RWPE2 (cell line): Measurements from ENCODE around the gene ZBTB7C.

Experiments used
- ATAC-seq: fragments of 200-7000 bp; cut with Tn5 transposase; 3 replicates; pipeline ENCODE4 v1.9.1; 2021; ENCODE audit warnings: low read depth
- DNase-seq: peaks from one replicate; pipeline ENCODE4 v3.0.0-alpha.2; 2020; ENCODE audit warnings: low spot score
- H3K27ac ChIP-seq: fragments of 450-650 bp; 2 replicates; pipeline ENCODE4 v1.5.1; 2017; ENCODE audit warnings: mild to moderate bottlenecking; ENCODE audit not compliant: poor library complexity, severe bottlenecking
- H3K27me3 ChIP-seq: fragments of 250-450 bp; sonication (Bioruptor Pico); 2 replicates; pipeline ENCODE4 v1.5.1; 2021; ENCODE audit warnings: mild to moderate bottlenecking, moderate library complexity; ENCODE audit not compliant: insufficient read depth, poor library complexity, severe bottlenecking
- H3K36me3 ChIP-seq: fragments of 250-450 bp; sonication (Bioruptor Pico); 2 replicates; pipeline ENCODE4 v1.5.1; 2020; ENCODE audit warnings: low read depth, mild to moderate bottlenecking, moderate library complexity
- H3K4me1 ChIP-seq: fragments of 250-450 bp; sonication (Bioruptor Pico); 2 replicates; pipeline ENCODE4 v1.5.1; 2021; ENCODE audit warnings: mild to moderate bottlenecking, moderate library complexity; ENCODE audit not compliant: insufficient read depth, poor library complexity, severe bottlenecking
- H3K4me3 ChIP-seq: fragments of 250-450 bp; sonication (Bioruptor Pico); 2 replicates; pipeline ENCODE4 v1.5.1; 2021; ENCODE audit warnings: mild to moderate bottlenecking, moderate library complexity; ENCODE audit not compliant: severe bottlenecking
- H3K9me3 ChIP-seq: fragments of 250-450 bp; sonication (Bioruptor Pico); 2 replicates; pipeline ENCODE4 v1.5.1; 2021; ENCODE audit warnings: mild to moderate bottlenecking, moderate library complexity; ENCODE audit not compliant: severe bottlenecking
- CTCF ChIP-seq: fragments of 450-650 bp; IDR thresholded peaks from one replicate; pipeline ENCODE4 v1.5.1; 2017; ENCODE audit warnings: mild to moderate bottlenecking, moderate library complexity; ENCODE audit not compliant: poor library complexity, severe bottlenecking

ZBTB7C gene

DNA sequence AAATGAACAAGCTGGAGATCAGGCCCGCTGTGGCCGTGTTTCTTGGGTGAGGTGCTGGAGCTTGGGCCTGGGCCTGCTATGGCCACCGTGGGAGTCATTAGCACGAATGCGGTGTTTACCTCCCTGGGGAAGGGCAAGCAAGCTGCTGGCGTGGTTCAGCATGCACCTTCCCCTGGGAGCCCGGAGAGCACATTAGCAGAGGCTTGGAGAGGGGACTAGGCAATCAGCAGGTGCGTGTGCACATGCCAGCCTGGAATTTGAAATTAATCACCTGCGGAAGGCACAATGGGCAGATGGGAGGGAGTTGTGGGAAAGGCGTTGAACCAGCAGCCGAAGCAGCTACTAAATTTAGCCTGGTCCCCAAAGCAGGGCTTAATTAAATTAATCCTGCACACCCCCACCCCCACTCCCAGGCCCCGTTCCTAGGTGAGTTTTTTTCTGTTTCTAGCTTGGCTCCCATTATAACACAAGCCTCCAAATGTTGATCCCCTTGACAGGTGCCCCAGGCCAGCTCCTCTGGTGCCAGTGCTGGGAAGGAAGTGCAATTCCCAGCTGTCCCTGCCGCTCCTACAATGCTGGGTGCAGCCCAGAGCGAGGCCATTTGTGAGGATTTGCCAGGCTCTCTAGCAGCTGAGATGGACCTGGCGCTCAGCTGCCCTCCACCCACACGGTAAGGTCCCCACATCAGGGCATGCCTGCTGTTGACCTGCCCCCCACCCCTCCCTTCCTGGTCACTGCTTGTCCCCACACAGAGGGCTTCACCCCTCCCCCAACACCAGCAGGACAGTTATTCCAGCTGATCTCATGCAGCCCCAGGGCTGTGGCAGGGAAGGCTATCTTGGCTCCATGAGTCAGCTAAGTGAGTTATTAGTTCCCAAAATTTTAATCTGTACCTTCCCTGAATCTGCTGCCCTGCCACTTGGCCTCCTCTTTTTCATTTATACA lies 115.0 kb downstream of the ZBTB7C start:
- Histone ChIP-seq H3K27me3 (no peaks in the 10 kb centered on the region), H3K4me1 (no peaks in the 10 kb centered on the region), H3K36me3 (no peaks in the 10 kb centered on the region), H3K9me3 (no peaks in the 10 kb centered on the region), H3K4me3 (no peak overlapping the region), H3K27ac (no peak overlapping the region)
- DNase-seq (no peak), ATAC-seq (no peak)
- no peak for TF ChIP-seq CTCF

GRCh38 chr18:48292782-48293424 lies 116.3 kb downstream of the ZBTB7C start:
- TF ChIP-seq CTCF, result no peak
- DNase-seq, result no peak
- Histone ChIP-seq H3K27me3 (no peaks in the 10 kb centered on the region), H3K36me3 (no peaks in the 10 kb centered on the region), H3K4me1 (no peaks in the 10 kb centered on the region), H3K9me3 (no peaks in the 10 kb centered on the region), H3K4me3 (no peak overlapping the region), H3K27ac (no peak overlapping the region)
- ATAC-seq, result no peak

DNA sequence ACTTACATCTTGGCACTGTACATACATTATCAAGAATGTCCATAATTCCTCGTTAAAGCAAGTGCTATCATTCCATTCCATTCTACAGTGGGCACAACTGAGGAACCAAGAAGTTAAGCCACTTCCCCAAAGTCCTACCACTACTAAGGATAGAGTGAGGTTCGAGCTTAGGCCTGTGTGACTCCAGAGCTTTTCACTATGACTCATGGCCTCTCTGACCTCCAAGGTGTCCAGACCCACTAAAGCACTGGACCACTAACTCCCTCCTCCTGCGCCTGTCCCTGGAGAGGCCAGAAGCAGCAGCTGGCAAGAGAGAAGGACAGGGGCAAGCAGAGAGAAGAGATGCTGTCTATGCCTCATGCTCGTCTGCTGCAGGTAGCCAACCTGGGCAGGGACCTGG lies 117.0 kb downstream of the ZBTB7C start:
- no peaks in the 10 kb centered on the region for H3K27me3 ChIP-seq
- no peak for DNase-seq
- no peaks in the 10 kb centered on the region for H3K36me3 ChIP-seq
- no peak for TF ChIP-seq CTCF
- H3K9me3 ChIP-seq, result no peaks in the 10 kb centered on the region
- no peak overlapping the region for H3K4me3 ChIP-seq
- H3K4me1 ChIP-seq, result no peaks in the 10 kb centered on the region
- no peak overlapping the region for H3K27ac ChIP-seq
- ATAC-seq, result no peak

DNA sequence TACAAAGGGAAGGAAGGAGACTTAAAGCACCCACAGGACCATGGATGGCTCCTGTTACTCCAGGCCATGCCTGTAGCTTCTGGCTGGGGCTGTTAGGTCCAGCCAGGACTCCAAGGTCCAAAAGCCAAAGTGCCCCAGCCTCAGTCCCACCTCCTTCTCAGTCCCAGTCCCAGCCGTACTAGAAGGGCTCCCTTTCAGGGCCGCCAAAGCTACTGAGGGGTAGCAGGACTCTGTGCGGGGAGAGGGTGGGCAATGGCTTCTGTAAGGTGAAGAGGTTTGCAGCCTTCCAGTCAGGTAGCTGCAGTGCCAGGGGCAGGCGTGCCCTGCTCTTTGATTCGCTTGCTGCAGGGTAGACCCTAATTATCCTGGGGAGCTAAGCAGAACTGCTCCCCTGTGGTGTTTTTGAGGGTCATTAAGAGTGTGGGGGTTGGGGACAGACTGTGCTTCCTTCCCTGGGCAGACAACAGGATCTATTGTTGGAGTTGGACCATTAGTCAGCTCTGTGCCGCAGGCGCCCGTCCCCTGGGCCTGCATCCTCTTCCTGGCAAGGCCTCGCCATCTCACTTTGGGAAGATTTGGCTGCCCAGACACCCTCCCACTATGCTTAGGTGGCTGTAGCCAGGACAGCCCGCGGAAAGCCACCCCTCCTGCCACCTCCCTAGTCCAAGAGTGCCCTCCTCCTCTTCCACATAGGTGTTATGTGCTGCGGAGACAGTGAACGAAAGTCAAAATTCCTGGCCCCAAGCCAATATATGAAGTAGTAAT lies 118.8 kb downstream of the ZBTB7C start:
- no peak for TF ChIP-seq CTCF
- H3K4me3 ChIP-seq, result no peak overlapping the region
- H3K4me1 ChIP-seq, result no peaks in the 10 kb centered on the region
- H3K27me3 ChIP-seq, result no peaks in the 10 kb centered on the region
- DNase-seq (no peak), ATAC-seq (no peak)
- H3K36me3 ChIP-seq, result no peaks in the 10 kb centered on the region
- H3K9me3 ChIP-seq, result no peaks in the 10 kb centered on the region
- H3K27ac ChIP-seq, result no peak overlapping the region
